ENCODE results near the gene ZDHHC20. TPM values are rescaled to one million over a fixed set of nuclear protein-coding genes. Genes with fewer than 3 reads are reported as not detected.

The ZDHHC20 gene
- polyA plus RNA-seq, 3 donors from 2014 or later, result 23.8 to 67.7 (median 61.3) TPM

DNA sequence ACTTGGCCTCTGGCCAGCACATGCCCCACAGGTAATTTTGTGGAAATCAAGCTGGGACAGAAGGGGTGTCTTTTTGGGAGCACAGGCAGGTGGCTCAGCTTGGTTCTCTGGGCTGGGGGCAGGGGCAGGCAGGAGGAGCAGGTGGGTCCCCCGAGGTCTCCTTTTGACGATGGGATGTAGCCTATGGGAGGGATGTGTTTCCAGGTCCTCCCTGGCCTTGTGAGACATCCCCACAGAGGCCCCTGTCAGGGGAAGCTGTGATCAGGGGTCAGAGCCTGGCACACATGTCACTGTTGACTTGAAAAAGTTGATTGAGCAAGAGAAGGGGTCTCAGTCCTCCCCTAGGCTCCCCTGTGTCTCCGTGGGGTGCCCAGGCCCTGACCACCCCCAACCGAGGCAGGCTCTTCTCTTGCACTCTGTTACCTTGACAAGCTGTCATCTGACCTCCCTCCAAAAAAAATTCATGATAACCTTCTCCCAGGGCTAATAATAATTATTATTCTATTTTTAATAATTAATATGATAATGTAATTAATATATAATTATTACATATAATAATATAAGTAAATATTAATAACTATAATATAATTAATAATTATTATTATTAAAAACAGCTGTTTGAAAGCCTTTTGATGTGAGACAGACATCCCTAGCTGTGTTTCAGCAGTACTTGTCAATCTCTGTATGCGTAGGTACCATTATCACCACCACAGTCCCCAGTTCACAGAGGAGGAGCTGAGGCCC lies 116.2 kb downstream of the ZDHHC20 start:
- H3K27ac Mint-ChIP-seq, result peak overlapping the region in 3 of 6 donors; percentile 46 to 94 (median 89)
- H3K36me3 Mint-ChIP-seq, result no peaks in the 10 kb centered on the region
- no peak for DNase-seq
- peaks cover 25 to 26% of the 10 kb centered on the region in 2 donors for H3K4me1 Mint-ChIP-seq
- peak overlapping the region in 1 of 5 donors; percentile 13 for H3K4me3 Mint-ChIP-seq
- peaks cover 0 to 3% (median 0%) of the 10 kb centered on the region in 3 donors for H3K27me3 Mint-ChIP-seq (ENCODE audit: low read depth in 3 of 3)
- H3K9me3 Mint-ChIP-seq, result no peaks in the 10 kb centered on the region

DNA sequence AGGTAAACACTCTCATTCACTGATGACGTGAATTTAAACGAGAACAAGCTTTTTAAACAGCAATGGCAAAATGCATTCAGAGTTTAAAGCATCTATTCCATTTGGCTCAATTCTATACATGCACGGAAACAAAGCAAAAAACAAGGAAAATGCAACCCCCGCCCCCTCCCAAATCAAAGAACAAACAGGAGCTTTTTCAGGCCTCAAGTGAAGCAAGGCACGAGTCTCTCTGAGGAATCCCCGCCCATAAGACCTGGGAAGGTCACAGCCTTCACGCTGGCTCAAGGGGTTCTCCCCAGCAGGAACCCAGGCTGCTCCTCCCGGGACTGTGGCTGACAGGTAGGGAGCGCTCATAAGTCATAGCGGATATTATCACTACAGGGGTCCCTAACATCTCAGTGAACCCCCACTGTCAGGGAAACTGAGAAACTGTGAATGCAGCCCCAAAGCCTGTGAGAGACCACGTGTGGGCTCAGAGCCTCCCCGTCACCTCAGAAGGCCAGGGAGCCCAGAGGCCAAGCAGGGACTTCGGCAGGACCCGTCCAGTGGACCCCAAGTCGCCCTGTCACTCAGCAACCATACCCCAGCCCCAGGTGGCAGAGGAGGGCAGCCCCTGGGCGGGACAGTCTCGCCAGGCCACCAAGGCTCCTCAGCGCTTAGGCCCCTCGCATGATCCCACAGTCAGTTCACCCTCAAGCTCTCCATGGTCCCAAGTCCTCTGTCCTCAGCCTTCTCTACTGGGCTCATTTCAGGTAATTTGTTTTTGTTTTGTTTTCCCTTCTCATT lies 117.3 kb downstream of the ZDHHC20 start:
- peaks cover 25 to 26% of the 10 kb centered on the region in 2 donors for H3K4me1 Mint-ChIP-seq
- peak overlapping the region in 1 of 6 donors; percentile 51 for H3K27ac Mint-ChIP-seq
- no peaks in the 10 kb centered on the region for H3K9me3 Mint-ChIP-seq
- H3K4me3 Mint-ChIP-seq, result no peak overlapping the region
- peaks cover 0 to 3% (median 1%) of the 10 kb centered on the region in 3 donors for H3K27me3 Mint-ChIP-seq (ENCODE audit: low read depth in 3 of 3)
- no peak for DNase-seq
- no peaks in the 10 kb centered on the region for H3K36me3 Mint-ChIP-seq

DNA sequence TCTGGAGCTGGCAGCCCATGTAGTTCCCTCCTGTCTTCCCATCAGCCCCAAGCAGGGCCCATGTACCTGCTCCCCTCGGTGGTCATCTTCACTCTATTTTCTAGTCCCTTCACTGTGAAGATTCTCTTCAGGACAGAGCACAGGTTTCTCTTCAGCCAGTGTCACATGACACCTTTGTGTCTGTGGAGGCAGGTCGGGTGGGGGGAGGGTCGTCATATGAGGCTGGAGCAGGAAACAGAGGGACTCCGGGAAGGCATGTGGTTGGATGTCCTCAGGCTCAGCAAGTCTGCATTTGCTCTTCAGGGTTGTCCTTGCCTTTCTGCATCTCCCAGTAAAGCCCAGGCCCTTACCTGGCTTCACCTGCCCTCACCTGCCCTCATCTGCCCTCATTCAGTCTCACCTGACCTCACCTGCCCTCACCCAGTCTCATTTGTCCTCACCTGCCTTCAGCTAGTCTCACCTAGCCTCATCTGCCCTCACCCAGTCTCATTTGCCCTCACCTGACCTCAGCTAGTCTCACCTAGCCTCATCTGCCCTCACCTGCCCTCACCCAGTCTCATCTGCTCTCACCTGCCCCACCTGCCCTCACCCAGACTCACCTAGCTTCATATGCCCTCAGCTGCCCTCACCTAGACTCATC lies 120.3 kb downstream of the ZDHHC20 start:
- Mint-ChIP-seq H3K9me3 (no peaks in the 10 kb centered on the region), H3K36me3 (peaks cover 0 to 4% (median 0%) of the 10 kb centered on the region in 3 donors), H3K27ac (peak overlapping the region in 3 of 6 donors; percentile 3 to 16 (median 14)), H3K4me1 (peaks cover 6 to 8% of the 10 kb centered on the region in 2 donors), H3K4me3 (no peak overlapping the region), H3K27me3 (ENCODE audit: low read depth in 3 of 3) (peaks cover 0 to 1% (median 0%) of the 10 kb centered on the region in 3 donors)
- DNase-seq, result no peak

- no peak for DNase-seq
- peak overlapping the region in 1 of 6 donors; percentile 10 for H3K27ac Mint-ChIP-seq
- H3K9me3 Mint-ChIP-seq, result no peaks in the 10 kb centered on the region
- peaks cover 0 to 1% (median 0%) of the 10 kb centered on the region in 3 donors for H3K27me3 Mint-ChIP-seq (ENCODE audit: low read depth in 3 of 3)
- peaks cover 0 to 4% (median 0%) of the 10 kb centered on the region in 3 donors for H3K36me3 Mint-ChIP-seq
- peaks cover 0 to 3% of the 10 kb centered on the region in 2 donors for H3K4me1 Mint-ChIP-seq
- no peak overlapping the region for H3K4me3 Mint-ChIP-seq
Observed at GRCh38 chr13:21338156-21338555, 120.9 kb downstream of the ZDHHC20 start.

DNA sequence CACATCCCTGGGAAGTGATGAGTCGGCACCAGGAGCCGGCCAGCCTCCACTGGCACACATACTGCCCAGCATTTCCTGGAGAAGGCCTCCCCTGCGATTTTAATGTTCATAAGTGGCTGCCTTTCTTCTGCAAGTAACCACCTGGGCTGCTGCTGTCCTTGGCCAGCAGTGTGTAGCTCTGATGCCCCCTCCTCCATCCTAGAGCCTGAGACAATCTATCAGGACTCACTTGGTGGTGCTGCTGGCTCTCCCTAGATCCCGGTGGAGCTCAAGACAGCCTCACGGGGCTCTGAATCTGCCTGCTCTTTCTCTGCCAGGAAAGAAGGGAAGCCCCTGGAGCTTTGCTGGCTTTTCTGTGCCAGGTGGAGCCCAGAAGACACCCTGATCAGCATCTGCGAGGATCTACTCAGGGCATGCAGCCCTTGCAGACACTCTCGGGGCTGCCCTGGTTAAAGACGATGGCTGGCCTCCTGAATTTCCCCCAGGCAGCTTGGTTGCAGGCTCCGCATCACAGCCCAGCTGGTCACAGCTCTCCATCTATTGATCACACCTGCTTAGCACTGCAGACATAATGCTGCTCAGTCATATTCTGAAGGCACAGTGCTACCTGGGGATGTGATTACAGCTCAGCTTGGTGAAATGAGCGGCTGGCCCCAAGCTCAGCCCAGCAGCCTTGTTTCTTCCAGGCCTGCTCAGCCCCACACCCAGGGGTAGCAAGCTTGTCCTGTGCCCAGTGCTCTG lies 122.3 kb downstream of the ZDHHC20 start:
- Mint-ChIP-seq H3K4me1 (no peaks in the 10 kb centered on the region), H3K27me3 (ENCODE audit: low read depth in 3 of 3) (peaks cover 0 to 1% (median 0%) of the 10 kb centered on the region in 3 donors), H3K36me3 (peaks cover 0 to 4% (median 0%) of the 10 kb centered on the region in 3 donors)

DNA sequence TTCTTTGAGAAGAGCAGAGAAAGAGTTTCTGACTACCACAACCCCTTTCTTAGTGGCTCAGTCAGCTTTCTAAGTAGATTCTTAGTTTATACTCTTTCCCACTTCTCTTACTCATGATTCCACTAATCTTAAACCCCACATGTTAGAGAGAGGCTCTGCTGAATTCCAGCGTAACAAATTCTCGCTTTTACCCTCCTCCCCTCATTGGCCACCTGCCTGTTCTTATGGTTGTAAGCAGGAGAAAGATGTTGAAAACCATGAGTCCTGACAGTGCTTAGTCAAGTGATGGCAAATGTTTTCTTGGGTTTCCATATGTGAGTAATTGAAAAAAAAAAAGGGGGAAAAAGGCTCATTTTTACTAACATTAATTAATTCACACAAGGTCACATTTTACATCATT lies 125.9 kb downstream of the ZDHHC20 start:
- Mint-ChIP-seq H3K4me3 (no peak overlapping the region), H3K36me3 (peaks cover 0 to 4% (median 0%) of the 10 kb centered on the region in 3 donors), H3K9me3 (no peaks in the 10 kb centered on the region), H3K27ac (no peak overlapping the region), H3K4me1 (peaks cover 7 to 16% of the 10 kb centered on the region in 2 donors), H3K27me3 (ENCODE audit: low read depth in 3 of 3) (peaks cover 0 to 1% (median 0%) of the 10 kb centered on the region in 3 donors)
- DNase-seq, result no peak

More for the DNA sequence above, 122.3 kb downstream of the ZDHHC20 start:
- Mint-ChIP-seq H3K4me3 (no peak overlapping the region), H3K27ac (no peak overlapping the region), H3K9me3 (no peaks in the 10 kb centered on the region)
- no peak for DNase-seq

GRCh38 chr13:21330126-21330861 lies 128.8 kb downstream of the ZDHHC20 start:
- Mint-ChIP-seq H3K27ac (peak overlapping the region in 3 of 6 donors; percentile 39 to 59 (median 40)), H3K4me1 (peaks cover 13 to 23% of the 10 kb centered on the region in 2 donors), H3K27me3 (ENCODE audit: low read depth in 3 of 3) (peaks cover 0 to 2% (median 0%) of the 10 kb centered on the region in 3 donors), H3K36me3 (peaks cover 0 to 4% (median 0%) of the 10 kb centered on the region in 3 donors), H3K9me3 (peaks cover 0 to 1% (median 0%) of the 10 kb centered on the region in 6 donors), H3K4me3 (peak overlapping the region in 3 of 5 donors; percentile 33 to 53 (median 51))
- no peak for DNase-seq

- no peak for DNase-seq
- Mint-ChIP-seq H3K4me3 (no peak overlapping the region), H3K27ac (peak overlapping the region in 1 of 6 donors; percentile 47), H3K27me3 (ENCODE audit: low read depth in 3 of 3) (peaks cover 0 to 2% (median 0%) of the 10 kb centered on the region in 3 donors), H3K4me1 (peaks cover 13 to 23% of the 10 kb centered on the region in 2 donors), H3K9me3 (peaks cover 0 to 1% (median 0%) of the 10 kb centered on the region in 6 donors), H3K36me3 (no peaks in the 10 kb centered on the region)
Observed at GRCh38 chr13:21328836-21329477, 130.1 kb downstream of the ZDHHC20 start.

DNA sequence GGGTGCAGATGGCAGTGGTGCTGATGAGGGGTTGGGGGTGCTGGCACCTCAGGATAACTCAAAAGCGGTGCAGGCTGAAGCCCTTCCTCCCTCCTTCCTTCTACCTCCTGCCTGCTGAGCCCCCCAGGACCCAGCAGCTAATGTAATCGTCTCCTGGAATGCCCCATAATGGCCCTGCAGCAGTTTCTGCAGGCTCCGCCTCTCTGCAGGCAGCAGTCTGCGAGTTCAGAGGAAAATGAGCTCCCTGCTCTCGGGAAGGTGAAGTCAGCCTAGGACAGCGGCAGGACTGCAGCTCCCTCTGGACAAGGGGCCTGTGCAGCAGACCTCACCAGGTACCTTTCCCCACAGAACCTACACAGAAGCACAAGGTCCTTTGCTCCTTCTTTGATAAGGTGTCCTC lies 130.9 kb downstream of the ZDHHC20 start:
- peaks cover 0 to 1% (median 0%) of the 10 kb centered on the region in 6 donors for H3K9me3 Mint-ChIP-seq
- peaks cover 13 to 23% of the 10 kb centered on the region in 2 donors for H3K4me1 Mint-ChIP-seq
- H3K27ac Mint-ChIP-seq, result no peak overlapping the region
- H3K4me3 Mint-ChIP-seq, result peak overlapping the region in 1 of 5 donors; percentile 14
- no peak for DNase-seq
- H3K27me3 Mint-ChIP-seq (ENCODE audit: low read depth in 3 of 3), result peaks cover 0 to 2% (median 0%) of the 10 kb centered on the region in 3 donors
- no peaks in the 10 kb centered on the region for H3K36me3 Mint-ChIP-seq

- Mint-ChIP-seq H3K4me1 (peaks cover 13 to 23% of the 10 kb centered on the region in 2 donors), H3K36me3 (no peaks in the 10 kb centered on the region), H3K4me3 (peak overlapping the region; percentile 54 to 82 (median 67)), H3K27me3 (ENCODE audit: low read depth in 3 of 3) (peaks cover 0 to 2% (median 0%) of the 10 kb centered on the region in 3 donors), H3K9me3 (peaks cover 0 to 1% (median 0%) of the 10 kb centered on the region in 6 donors), H3K27ac (peak overlapping the region in 1 of 6 donors; percentile 83)
- peak in 2 of 3 donors; percentile 11 to 25 for DNase-seq
Observed at GRCh38 chr13:21326155-21327031, 132.7 kb downstream of the ZDHHC20 start.

GRCh38 chr13:21324803-21325202 lies 134.3 kb downstream of the ZDHHC20 start:
- Mint-ChIP-seq H3K4me3 (no peak overlapping the region), H3K27ac (peak overlapping the region in 1 of 6 donors; percentile 20), H3K36me3 (no peaks in the 10 kb centered on the region), H3K4me1 (peaks cover 8 to 12% of the 10 kb centered on the region in 2 donors), H3K9me3 (peaks cover 0 to 1% (median 0%) of the 10 kb centered on the region in 6 donors), H3K27me3 (ENCODE audit: low read depth in 3 of 3) (peaks cover 0 to 2% (median 0%) of the 10 kb centered on the region in 3 donors)
- DNase-seq, result no peak

All from immature natural killer cell (primary cell).